Measurements from ENCODE around the gene KDM3B.
"Not testable (repeated sequence)": the region's sequence is repeated elsewhere in the genome, so short reads cannot be mapped to it uniquely, and the experiment has no call there.

Gene KDM3B

GRCh38 chr5:138391859-138392386 is 39.4 kb downstream of the KDM3B start:
- no peak for DNase-seq

GRCh38 chr5:138402640-138403039 is 50.2 kb downstream of the KDM3B start:
- DNase-seq, result no peak

GRCh38 chr5:138408023-138408422 is 55.5 kb downstream of the KDM3B start:
- DNase-seq, result peak; percentile 93

- not testable (repeated sequence) for DNase-seq
Observed at GRCh38 chr5:138410996-138411640, 58.6 kb downstream of the KDM3B start.

- DNase-seq, result no peak
Observed at GRCh38 chr5:138418444-138418843, 66.0 kb downstream of the KDM3B start.

- no peak for DNase-seq
Observed at GRCh38 chr5:138425079-138425478, 72.6 kb downstream of the KDM3B start.

- DNase-seq, result no peak
Observed at GRCh38 chr5:138435943-138436342, 83.5 kb downstream of the KDM3B start.

GRCh38 chr5:138438003-138438723 is 85.7 kb downstream of the KDM3B start:
- no peak for DNase-seq

- DNase-seq, result no peak
Observed at GRCh38 chr5:138438724-138439476, 86.4 kb downstream of the KDM3B start, which contains the start of gene REEP2. REEP2 (plus strand) TSS chr5:138439057; CDS start chr5:138439209, 152 bp downstream.

GRCh38 chr5:138439477-138440158 is 87.1 kb downstream of the KDM3B start:
- no peak for DNase-seq

- no peak for DNase-seq
Observed at GRCh38 chr5:138440159-138441073, 87.9 kb downstream of the KDM3B start.

- DNase-seq, result no peak
Observed at GRCh38 chr5:138441221-138441620, 88.7 kb downstream of the KDM3B start.

- DNase-seq, result no peak
Observed at GRCh38 chr5:138444078-138444773, 91.7 kb downstream of the KDM3B start.

GRCh38 chr5:138444774-138445546 is 92.5 kb downstream of the KDM3B start:
- DNase-seq, result no peak

- DNase-seq, result no peak
Observed at GRCh38 chr5:138445547-138446271, 93.2 kb downstream of the KDM3B start.

- no peak for DNase-seq
Observed at GRCh38 chr5:138448070-138448469, 95.6 kb downstream of the KDM3B start.

- DNase-seq, result no peak
Observed at GRCh38 chr5:138448481-138449398, 96.3 kb downstream of the KDM3B start.

- DNase-seq, result peak; percentile 27
Observed at GRCh38 chr5:138449501-138450239, 97.2 kb downstream of the KDM3B start.

All from NCI-H524 treated with DMSO at 0.1 percent for 48 hours (cell line).